Astrocyte of the spinal cord (primary cell): ENCODE results near the gene NHLH1.

Source experiments
- DNase-seq: peaks from one replicate; pipeline ENCODE4 v3.0.0; 2011; ENCODE audit warnings: low read depth, low spot score
- H3K4me3 ChIP-seq: 2 replicates; pipeline ENCODE4 v1.5.1; 2011; ENCODE audit warnings: low read depth, mild to moderate bottlenecking, low read length, moderate library complexity
- CTCF ChIP-seq: IDR thresholded peaks from 2 replicates; pipeline ENCODE4 v1.5.1; 2012; ENCODE audit warnings: low read depth, mild to moderate bottlenecking, low read length, inconsistent platforms
- in situ Hi-C: cut with HindIII; loops from 2 replicates; pipeline ENCODE4 v1.10.0; 2017; ENCODE audit warnings: low sequenced_read_pairs

The NHLH1 gene

GRCh38 chr1:160354388-160354985, 12.4 kb upstream of the NHLH1 start:
- peak; percentile 72 for TF ChIP-seq CTCF

GRCh38 chr1:160357286-160358002, 9.4 kb upstream of the NHLH1 start:
- DNase-seq = no peak
- no peak overlapping the region for H3K4me3 ChIP-seq
- no peak for TF ChIP-seq CTCF
- in situ Hi-C loops = no loop called here

More at GRCh38 chr1:160354388-160354985, 12.4 kb upstream of the NHLH1 start:
- H3K4me3 ChIP-seq = no peak overlapping the region
- peak; percentile 22 for DNase-seq
- in situ Hi-C loops = no loop called here

GRCh38 chr1:160358073-160358472, 8.8 kb upstream of the NHLH1 start:
- in situ Hi-C loops = no loop called here
- no peak for DNase-seq
- no peak for TF ChIP-seq CTCF
- H3K4me3 ChIP-seq = no peak overlapping the region

- H3K4me3 ChIP-seq = no peak overlapping the region
- in situ Hi-C loops = no loop called here
- peak; percentile 43 for DNase-seq
Measured at GRCh38 chr1:160359559-160360226, 7.2 kb upstream of the NHLH1 start.

GRCh38 chr1:160360227-160360695, 6.6 kb upstream of the NHLH1 start:
- no peak for TF ChIP-seq CTCF
- in situ Hi-C loops = no loop called here
- no peak for DNase-seq

More at GRCh38 chr1:160359559-160360226, 7.2 kb upstream of the NHLH1 start:
- TF ChIP-seq CTCF = no peak

GRCh38 chr1:160361199-160361598, 5.7 kb upstream of the NHLH1 start:
- H3K4me3 ChIP-seq = no peak overlapping the region
- no peak for DNase-seq
- in situ Hi-C loops = no loop called here
- no peak for TF ChIP-seq CTCF

More at GRCh38 chr1:160360227-160360695, 6.6 kb upstream of the NHLH1 start:
- no peak overlapping the region for H3K4me3 ChIP-seq
